Astrocyte of the cerebellum (primary cell): ENCODE data around the gene ANKMY1.
A peak's percentile ranks its signal among the peaks of the same experiment; 100 is the strongest.
"Not testable (repeated sequence)": the region's sequence is repeated elsewhere in the genome, so short reads cannot be mapped to it uniquely, and the experiment has no call there.

ENCODE experiments used
- DNase-seq: peaks from one replicate; pipeline ENCODE4 v3.0.0-alpha.2; 2011; ENCODE audit warnings: low read depth
- H3K4me3 ChIP-seq: 2 replicates; pipeline ENCODE4 v1.5.1; 2011; ENCODE audit warnings: mild to moderate bottlenecking, low read depth, low read length, moderate library complexity
- CTCF ChIP-seq: IDR thresholded peaks from 2 replicates; pipeline ENCODE4 v1.5.1; 2012; ENCODE audit warnings: low read length, low read depth, moderate library complexity, mild to moderate bottlenecking; ENCODE audit errors: missing control alignments
- in situ Hi-C: cut with HindIII; loops from 2 replicates; pipeline ENCODE4 v1.10.0; 2017; ENCODE audit warnings: low sequenced_read_pairs

Gene ANKMY1

DNA sequence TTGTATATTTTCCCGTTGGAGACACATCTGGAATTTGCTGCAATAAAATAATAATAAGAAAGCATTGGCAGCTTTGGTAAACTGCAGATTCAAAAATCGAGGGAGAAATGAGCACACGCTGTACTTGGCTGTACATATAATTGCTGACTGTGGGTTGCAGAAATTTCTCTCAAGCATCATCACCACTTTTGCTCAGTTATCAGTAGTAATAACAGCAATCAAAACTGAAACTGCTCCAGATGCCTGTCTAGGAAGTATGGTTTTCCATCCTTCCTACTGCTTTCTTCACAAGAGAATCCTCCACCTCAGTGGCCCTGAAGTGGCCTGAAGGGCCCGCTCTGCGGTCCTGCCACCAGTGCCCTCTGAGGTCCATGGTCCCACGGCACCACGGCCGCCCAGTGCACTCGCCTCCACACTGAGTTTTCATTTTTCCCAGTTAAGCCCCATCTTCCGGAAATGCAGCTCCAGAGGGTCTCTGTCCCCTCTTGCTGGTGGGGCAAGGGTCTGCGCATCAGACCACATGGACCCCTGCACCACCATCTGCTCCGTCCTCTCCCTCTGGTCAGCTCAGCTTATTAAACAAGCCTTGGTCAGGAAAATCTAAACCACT lies 6.3 kb upstream of the ANKMY1 start:
- TF ChIP-seq CTCF = no peak
- in situ Hi-C loops = no loop called here
- no peak for DNase-seq
- H3K4me3 ChIP-seq = no peak overlapping the region

- in situ Hi-C loops, H3K4me3 ChIP-seq, DNase-seq: not testable (repeated sequence)
Observed at GRCh38 chr2:240563231-240563630, 5.4 kb upstream of the ANKMY1 start.

DNA sequence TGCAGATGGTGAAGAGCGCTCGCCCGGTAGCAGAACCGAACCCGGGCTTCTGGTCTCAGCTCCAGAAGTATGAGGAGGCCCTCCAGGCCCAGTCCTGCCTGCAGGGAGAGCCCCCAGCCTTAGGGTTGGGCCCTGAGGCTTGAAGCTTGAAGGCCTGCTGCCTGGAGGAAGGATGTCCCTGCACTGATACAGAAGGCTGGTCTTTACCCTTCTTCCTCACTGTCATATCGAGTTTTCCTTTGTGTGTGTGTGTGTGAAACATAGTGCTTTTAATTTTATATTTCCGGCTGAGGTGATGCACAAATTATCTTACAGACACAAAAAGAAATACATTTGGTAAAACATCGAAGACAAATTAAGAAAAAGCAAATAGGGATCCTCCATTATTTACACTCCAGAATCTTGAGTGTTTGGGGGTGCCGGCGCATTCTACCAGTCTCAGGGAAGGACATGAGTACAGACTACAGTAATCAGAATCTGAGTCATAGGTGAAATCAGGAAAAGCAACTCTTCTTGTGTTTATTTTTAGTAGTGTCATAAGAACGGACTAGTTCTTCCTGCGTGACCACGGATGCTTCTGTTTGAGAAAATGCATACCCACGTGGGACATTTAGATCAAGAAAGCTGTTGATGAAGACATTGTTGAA lies 3.7 kb upstream of the ANKMY1 start:
- H3K4me3 ChIP-seq = peak overlapping the region; percentile 75
- no peak for DNase-seq
- no peak for TF ChIP-seq CTCF
- in situ Hi-C loops = no loop called here

DNA sequence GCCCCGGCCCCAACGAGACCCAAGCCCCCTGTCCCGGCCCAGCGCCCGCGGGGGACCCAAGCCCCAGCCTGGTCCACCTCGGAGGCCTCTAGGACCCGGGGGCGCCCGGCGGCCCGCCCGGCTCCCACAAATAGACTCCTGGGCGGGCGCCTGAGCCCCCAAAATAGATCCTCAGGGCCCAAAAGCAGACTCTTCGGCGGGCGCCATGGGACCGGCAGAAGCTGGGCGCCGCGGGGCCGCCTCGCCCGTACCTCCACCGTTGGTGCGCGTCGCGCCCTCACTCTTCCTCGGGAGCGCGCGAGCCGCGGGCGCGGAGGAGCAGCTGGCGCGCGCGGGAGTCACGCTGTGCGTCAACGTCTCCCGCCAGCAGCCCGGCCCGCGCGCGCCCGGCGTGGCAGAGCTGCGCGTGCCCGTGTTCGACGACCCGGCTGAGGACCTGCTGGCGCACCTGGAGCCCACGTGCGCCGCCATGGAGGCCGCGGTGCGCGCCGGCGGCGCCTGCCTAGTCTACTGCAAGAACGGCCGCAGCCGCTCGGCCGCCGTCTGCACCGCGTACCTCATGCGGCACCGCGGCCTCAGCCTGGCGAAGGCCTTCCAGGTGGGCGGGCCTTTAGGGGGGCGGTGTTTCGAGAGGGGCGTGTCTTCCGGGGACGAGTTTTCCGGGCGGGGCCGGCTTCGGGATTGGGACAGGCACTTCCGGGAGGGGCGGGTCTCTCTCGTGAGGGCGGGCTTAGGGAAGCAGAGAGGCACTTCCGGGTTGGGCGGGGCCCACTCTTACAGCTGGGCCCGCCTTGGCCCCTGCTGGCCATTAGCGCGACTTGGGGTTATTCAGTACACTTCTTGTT lies 2.9 kb upstream of the ANKMY1 start:
- TF ChIP-seq CTCF = peak; percentile 33
- in situ Hi-C loops = no loop called here
- peak overlapping the region; percentile 75 for H3K4me3 ChIP-seq
- DNase-seq = peak; percentile 93

DNA sequence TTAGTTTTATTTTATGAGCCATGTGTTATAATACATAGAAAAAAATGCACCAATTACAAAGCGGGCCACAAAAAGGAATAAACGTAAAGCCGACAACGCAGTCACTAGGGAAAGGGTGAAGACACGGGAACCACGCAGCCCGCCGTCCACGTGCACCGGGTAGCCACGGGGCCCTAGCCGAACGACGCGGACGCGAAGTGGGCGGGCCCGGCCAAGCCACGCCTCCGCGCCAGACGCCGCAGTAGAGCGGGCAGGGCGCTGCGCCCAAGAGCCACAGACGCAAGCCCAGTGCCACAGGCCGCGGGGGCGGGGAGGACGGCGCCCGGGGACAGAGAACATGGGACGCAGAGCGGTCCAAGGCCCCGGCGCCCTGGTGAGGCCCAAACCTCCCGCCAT lies 2.3 kb upstream of the ANKMY1 start, which contains the start of gene DUSP28:
TSS of gene DUSP28 (plus strand) at position 274 of the 396 bp plus-strand sequence. CDS start 328 bp downstream, outside the sequence.
- TF ChIP-seq CTCF = no peak
- DNase-seq = no peak
- in situ Hi-C loops = no loop called here
- peak within 1 kb of the TSS; percentile 75 for H3K4me3 ChIP-seq

- TF ChIP-seq CTCF = no peak
- H3K4me3 ChIP-seq = no peak overlapping the region
- in situ Hi-C loops = no loop called here
- no peak for DNase-seq
Observed at GRCh38 chr2:240559286-240559685, 1.5 kb upstream of the ANKMY1 start.

DNA sequence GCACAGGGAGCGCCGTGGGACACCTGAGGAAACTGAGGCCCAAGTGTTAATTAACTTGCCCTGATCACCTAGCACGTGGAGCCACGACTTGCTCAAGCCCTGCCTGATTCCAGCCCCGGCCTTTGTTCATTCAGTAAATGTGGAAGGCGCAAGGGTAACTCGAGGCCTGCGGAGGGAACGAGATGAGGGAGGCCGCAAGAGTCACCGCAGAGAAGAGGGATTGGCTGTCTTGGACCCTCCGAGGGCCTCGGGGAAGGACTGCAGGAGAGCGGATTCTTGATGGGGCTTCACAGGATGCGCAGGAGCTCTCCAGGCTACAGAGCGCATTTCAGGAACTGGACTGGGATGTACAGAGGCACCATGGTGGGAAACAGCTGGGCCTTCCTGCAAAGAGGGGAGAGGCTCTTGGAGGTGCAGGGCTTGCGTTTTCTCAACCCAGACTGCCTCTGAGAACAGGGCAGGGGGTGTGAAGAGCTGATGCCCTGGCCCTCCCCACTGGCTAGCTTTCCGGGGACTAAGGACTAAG lies 511 bp upstream of the ANKMY1 start:
- H3K4me3 ChIP-seq = peak overlapping the region; percentile 46
- in situ Hi-C loops = no loop called here
- TF ChIP-seq CTCF = no peak
- no peak for DNase-seq
